Measurements from ENCODE around the gene COMT.
"Not testable (repeated sequence)": the region's sequence is repeated elsewhere in the genome, so short reads cannot be mapped to it uniquely, and the experiment has no call there.

COMT gene

DNA sequence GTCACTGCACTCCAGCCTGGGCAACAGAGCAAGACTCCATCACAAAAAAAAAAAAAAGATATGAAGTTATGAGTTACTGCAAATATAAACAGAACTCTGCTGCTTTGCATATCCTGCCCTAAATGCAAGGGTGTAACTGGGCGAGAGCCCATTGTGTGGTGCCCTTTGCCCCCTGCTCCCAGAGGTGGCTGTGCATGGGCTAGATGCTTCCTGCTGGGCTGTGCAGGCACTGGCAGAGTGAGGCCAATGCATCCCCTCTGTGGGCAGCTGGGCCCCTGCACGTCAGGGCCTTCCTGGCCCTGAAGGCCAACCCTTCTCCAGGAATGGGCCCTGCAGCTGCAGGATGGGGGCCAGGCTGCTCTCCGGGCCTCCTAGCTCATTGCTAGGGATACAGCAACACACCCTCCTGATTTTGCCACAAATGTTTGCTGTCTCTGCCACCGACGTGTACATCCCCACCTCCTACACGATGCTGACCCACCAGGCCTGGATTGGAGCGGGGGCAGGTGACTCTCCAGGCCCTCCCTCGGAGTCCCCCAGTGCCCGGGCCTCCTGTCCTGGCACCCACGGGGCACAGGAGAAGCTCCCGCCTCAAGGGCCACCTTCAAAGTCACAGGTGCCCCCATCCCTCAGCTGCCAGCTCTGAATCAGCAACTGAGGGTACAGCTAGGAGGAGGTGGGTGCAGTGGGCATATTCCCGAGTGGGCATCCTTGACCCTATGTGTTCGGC is 40.7 kb upstream of the COMT start:
- Histone ChIP-seq H3K27ac (ENCODE audit: low read depth, low read length, severe bottlenecking) (no peak overlapping the region), H3K36me3 (ENCODE audit: control insufficient read depth, insufficient read depth, low read length) (no peaks in the 10 kb centered on the region), H3K4me3 (ENCODE audit: extremely low read depth, insufficient read depth, low read length, poor library complexity, severe bottlenecking) (no peak overlapping the region), H3K9me3 (ENCODE audit: control insufficient read depth, low read length) (no peaks in the 10 kb centered on the region), H3K4me1 (ENCODE audit: control insufficient read depth, insufficient read depth, low read length, poor library complexity, severe bottlenecking) (peaks cover 40% of the 10 kb centered on the region)
- 88 to 95% methylated on average over 11 to 13 of the region's 13 CpGs for WGBS, 2 experiments (ENCODE audit: insufficient coverage in 2 of 2)

DNA sequence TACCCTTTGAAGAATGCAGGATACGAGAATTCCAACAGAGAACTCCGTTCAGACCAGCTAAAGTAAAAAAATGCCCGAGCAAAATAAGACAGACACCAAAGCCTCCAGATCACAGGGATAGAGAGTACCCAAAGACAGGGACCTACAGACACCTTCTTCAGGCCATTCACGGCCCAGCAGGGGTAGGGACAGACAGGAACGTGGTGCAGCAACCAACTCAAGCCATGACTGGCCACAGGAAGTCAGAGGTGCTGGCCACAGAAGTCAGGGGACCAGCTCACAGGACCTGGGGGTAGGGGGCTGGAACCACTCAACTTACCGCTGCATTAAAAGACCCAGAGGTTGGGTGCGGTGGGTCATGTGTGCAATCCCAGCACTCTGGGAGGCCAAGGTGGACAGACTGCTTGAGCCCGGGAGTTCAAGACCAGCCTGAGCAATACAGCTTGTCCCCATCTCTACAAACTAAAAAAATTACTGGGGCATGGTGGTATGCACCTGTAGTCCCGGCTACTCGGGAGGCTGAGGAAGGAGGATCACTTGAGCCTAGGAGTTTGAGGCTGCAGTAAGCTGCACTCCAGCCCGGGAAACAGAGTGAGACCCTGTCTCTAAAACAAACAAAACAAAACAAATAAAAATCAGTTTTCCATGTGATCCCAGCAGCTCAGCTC is 39.9 kb upstream of the COMT start:
- H3K4me3 ChIP-seq (ENCODE audit: extremely low read depth, insufficient read depth, low read length, poor library complexity, severe bottlenecking), result no peak overlapping the region
- H3K36me3 ChIP-seq (ENCODE audit: control insufficient read depth, insufficient read depth, low read length), result no peaks in the 10 kb centered on the region
- no peak overlapping the region for H3K27ac ChIP-seq (ENCODE audit: low read depth, low read length, severe bottlenecking)
- H3K4me1 ChIP-seq (ENCODE audit: control insufficient read depth, insufficient read depth, low read length, poor library complexity, severe bottlenecking), result peaks cover 40% of the 10 kb centered on the region
- WGBS, 2 experiments (ENCODE audit: insufficient coverage in 2 of 2), result 88 to 93% methylated on average over 8 to 9 of the region's 11 CpGs
- no peaks in the 10 kb centered on the region for H3K9me3 ChIP-seq (ENCODE audit: control insufficient read depth, low read length)

DNA sequence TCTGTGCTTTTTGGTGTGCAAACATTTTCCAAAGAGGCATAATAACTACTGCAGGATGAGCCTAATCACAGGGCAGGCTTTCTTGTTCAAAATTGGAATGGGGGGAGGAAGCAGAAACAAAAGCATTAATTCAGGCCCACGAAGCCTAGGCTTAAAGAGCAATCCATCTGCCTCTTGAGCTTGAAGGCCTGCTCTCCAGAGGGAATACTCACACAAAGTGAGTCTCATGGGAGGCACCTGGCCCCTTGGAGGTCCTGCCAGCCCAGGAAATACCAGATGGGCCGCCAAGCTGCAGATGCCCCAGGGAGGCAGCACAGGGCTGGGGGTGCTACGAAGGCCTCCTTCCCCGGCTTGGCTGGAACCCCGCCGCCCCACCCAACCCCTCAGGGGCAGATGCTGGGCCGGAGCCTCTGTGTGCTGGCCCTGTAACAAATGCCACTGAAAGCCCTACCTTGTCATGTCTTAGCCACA is 39.3 kb upstream of the COMT start:
- H3K9me3 ChIP-seq (ENCODE audit: control insufficient read depth, low read length), result no peaks in the 10 kb centered on the region
- WGBS, 2 experiments (ENCODE audit: insufficient coverage in 2 of 2), result 88% methylated on average over 6 to 7 of the region's 7 CpGs
- no peaks in the 10 kb centered on the region for H3K36me3 ChIP-seq (ENCODE audit: control insufficient read depth, insufficient read depth, low read length)
- peaks cover 40% of the 10 kb centered on the region for H3K4me1 ChIP-seq (ENCODE audit: control insufficient read depth, insufficient read depth, low read length, poor library complexity, severe bottlenecking)
- no peak overlapping the region for H3K4me3 ChIP-seq (ENCODE audit: extremely low read depth, insufficient read depth, low read length, poor library complexity, severe bottlenecking)
- peak overlapping the region; percentile 57 for H3K27ac ChIP-seq (ENCODE audit: low read depth, low read length, severe bottlenecking)

DNA sequence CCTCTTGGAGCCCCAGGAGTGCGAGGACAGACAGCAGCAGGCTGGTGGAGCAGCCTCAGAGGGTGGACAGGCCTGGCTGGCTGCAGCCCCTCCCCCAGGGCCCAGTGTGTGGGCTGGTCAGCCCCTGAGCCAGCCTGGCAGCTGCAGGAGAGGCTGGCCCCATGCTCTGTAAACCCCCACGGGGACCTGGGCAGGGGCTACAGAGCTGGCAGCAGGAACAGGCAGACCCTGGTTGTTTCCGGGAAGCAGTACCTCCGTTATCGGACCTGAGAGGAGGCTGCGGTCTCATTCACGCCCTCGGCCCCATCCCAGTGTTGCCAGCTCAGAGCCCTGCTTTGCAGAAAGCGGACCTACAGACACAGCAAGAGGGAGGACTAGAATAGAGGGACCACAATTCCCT is 38.5 kb upstream of the COMT start:
- Histone ChIP-seq H3K27ac (ENCODE audit: low read depth, low read length, severe bottlenecking) (peak overlapping the region; percentile 57), H3K36me3 (ENCODE audit: control insufficient read depth, insufficient read depth, low read length) (no peaks in the 10 kb centered on the region), H3K4me1 (ENCODE audit: control insufficient read depth, insufficient read depth, low read length, poor library complexity, severe bottlenecking) (peaks cover 40% of the 10 kb centered on the region), H3K4me3 (ENCODE audit: extremely low read depth, insufficient read depth, low read length, poor library complexity, severe bottlenecking) (no peak overlapping the region), H3K9me3 (ENCODE audit: control insufficient read depth, low read length) (no peaks in the 10 kb centered on the region)
- 59 to 71% methylated on average over 9 of the region's 9 CpGs for WGBS, 2 experiments (ENCODE audit: insufficient coverage in 2 of 2)

DNA sequence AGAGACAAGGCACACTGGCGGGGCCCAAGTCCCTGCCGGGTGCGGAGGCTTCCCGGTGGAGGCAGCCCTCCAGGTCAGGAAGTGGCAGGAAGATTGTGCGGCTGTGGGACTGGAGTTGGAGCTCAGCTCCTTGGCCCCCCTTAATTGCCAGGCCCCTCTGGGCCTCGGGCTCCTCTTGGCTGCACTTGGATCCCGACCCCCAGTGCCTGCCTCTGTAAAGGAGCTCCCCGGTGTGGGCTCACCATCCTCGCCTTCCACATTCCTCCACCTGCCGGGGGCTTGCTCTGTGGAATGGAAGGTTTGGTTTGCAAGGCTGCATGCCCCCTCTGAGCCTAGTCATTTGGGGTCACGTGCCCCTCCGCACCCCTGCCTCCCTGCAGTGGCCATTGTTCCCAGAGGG is 38.1 kb upstream of the COMT start:
- H3K27ac ChIP-seq (ENCODE audit: low read depth, low read length, severe bottlenecking), result no peak overlapping the region
- no peak overlapping the region for H3K4me3 ChIP-seq (ENCODE audit: extremely low read depth, insufficient read depth, low read length, poor library complexity, severe bottlenecking)
- WGBS, 2 experiments (ENCODE audit: insufficient coverage in 2 of 2), result 71 to 77% methylated on average over 10 to 12 of the region's 12 CpGs
- H3K9me3 ChIP-seq (ENCODE audit: control insufficient read depth, low read length), result no peaks in the 10 kb centered on the region
- no peaks in the 10 kb centered on the region for H3K36me3 ChIP-seq (ENCODE audit: control insufficient read depth, insufficient read depth, low read length)
- peaks cover 40% of the 10 kb centered on the region for H3K4me1 ChIP-seq (ENCODE audit: control insufficient read depth, insufficient read depth, low read length, poor library complexity, severe bottlenecking)

DNA sequence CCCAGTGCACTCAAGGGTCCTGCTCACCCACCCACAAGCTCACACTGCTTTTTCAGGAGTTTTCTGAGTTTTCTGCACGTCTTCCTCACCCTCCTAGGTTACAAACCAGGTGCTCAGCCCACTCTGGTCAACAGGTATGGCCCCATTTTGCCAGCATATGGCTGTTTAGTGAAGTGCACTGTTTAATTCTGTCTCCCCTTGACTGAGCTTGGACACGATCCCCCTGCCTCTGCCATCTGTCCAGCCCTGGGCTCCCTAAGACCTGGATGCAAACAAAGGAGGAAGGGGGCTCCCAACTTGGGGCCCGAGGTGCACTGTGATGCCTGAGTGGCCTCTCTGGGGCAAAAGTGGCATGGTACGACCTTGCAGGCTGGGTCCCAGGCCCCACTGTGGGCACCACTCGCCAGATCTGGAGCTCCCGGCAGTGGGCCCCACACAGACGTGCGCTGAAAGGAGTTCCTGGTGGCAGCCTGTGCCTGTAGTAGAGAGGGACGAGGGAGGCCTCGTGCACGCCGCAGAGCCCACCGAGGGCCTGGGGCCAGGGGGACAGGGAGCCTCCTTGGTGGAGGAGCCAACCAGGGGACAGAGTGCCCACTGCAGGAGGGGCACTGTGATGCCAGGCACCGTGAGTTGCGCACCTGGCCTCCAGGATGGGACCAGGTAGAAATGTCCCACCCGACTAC is 37.3 kb upstream of the COMT start:
- H3K4me1 ChIP-seq (ENCODE audit: control insufficient read depth, insufficient read depth, low read length, poor library complexity, severe bottlenecking), result peaks cover 40% of the 10 kb centered on the region
- H3K27ac ChIP-seq (ENCODE audit: low read depth, low read length, severe bottlenecking), result no peak overlapping the region
- 83 to 84% methylated on average over 14 to 15 of the region's 16 CpGs for WGBS, 2 experiments (ENCODE audit: insufficient coverage in 2 of 2)
- H3K9me3 ChIP-seq (ENCODE audit: control insufficient read depth, low read length), result no peaks in the 10 kb centered on the region
- H3K36me3 ChIP-seq (ENCODE audit: control insufficient read depth, insufficient read depth, low read length), result no peaks in the 10 kb centered on the region
- H3K4me3 ChIP-seq (ENCODE audit: extremely low read depth, insufficient read depth, low read length, poor library complexity, severe bottlenecking), result no peak overlapping the region

DNA sequence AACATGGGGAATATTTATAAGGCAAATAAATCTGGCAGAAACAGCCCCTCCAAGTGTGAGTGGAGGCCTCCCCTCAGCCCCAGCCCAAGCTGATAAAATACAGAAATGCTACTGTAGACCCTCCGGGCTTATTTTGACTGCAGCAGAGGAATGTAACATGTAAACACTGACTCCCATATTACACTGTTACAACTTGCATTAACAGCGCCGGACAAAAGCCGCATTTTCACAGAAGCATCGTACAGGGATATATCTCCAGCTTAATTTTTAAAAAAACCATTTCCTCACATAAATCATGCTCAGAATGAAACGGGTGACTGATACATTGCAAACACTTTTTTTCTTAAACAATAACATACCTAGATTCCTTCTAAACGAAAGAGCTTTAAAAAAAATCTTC is 36.6 kb upstream of the COMT start:
- 94 to 95% methylated on average over 6 of the region's 7 CpGs for WGBS, 2 experiments (ENCODE audit: insufficient coverage in 2 of 2)
- H3K9me3 ChIP-seq (ENCODE audit: control insufficient read depth, low read length), result no peaks in the 10 kb centered on the region
- peaks cover 40% of the 10 kb centered on the region for H3K4me1 ChIP-seq (ENCODE audit: control insufficient read depth, insufficient read depth, low read length, poor library complexity, severe bottlenecking)
- H3K4me3 ChIP-seq (ENCODE audit: extremely low read depth, insufficient read depth, low read length, poor library complexity, severe bottlenecking), result no peak overlapping the region
- no peaks in the 10 kb centered on the region for H3K36me3 ChIP-seq (ENCODE audit: control insufficient read depth, insufficient read depth, low read length)
- no peak overlapping the region for H3K27ac ChIP-seq (ENCODE audit: low read depth, low read length, severe bottlenecking)

DNA sequence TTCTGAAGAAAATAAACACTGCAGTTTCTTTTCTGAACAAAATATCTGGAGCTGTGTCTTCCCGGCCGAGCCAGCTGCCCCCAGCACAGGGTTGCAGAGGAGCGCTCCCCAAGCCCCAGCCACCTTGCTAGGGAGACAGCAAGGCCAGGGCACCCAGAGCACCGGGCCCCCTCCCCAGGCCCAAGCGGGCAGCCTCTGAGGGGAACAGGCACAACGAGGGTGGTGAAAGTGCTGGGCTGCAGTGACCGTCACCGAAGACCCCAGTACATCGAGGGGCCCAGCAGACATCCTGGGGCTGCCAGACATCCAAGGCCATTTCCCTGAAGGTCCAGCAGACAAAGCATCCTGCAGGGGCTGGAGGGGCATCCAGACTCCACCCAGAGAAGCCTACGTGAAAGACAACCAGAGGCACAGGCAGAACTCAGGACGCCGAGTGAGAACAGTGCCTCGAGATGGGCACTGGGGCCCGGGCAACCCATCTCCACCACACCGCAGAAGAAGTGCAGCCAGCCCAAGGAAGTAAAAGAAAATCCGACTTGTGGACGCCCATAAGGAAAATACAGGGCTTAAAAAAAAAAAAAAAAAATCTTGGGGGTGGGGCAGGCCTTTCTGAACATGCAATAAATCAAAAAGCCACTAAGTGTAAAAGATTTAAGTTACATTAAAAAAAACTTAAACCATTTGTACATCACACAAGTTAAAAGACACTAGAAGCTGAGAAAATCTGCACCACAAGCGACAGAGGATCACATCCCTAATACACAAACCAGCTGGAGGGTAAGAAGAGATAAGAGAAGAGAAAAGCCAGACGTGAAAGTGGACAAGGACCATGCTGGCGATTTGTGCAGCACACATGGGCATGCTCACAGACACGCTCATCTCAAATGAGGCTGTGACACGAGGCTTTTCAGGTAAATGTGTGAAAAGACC is 36.0 kb upstream of the COMT start:
- peaks cover 40% of the 10 kb centered on the region for H3K4me1 ChIP-seq (ENCODE audit: control insufficient read depth, insufficient read depth, low read length, poor library complexity, severe bottlenecking)
- no peak overlapping the region for H3K27ac ChIP-seq (ENCODE audit: low read depth, low read length, severe bottlenecking)
- H3K9me3 ChIP-seq (ENCODE audit: control insufficient read depth, low read length), result no peaks in the 10 kb centered on the region
- H3K4me3 ChIP-seq (ENCODE audit: extremely low read depth, insufficient read depth, low read length, poor library complexity, severe bottlenecking), result no peak overlapping the region
- no peaks in the 10 kb centered on the region for H3K36me3 ChIP-seq (ENCODE audit: control insufficient read depth, insufficient read depth, low read length)
- 88 to 89% methylated on average over 14 to 17 of the region's 22 CpGs for WGBS, 2 experiments (ENCODE audit: insufficient coverage in 2 of 2)

DNA sequence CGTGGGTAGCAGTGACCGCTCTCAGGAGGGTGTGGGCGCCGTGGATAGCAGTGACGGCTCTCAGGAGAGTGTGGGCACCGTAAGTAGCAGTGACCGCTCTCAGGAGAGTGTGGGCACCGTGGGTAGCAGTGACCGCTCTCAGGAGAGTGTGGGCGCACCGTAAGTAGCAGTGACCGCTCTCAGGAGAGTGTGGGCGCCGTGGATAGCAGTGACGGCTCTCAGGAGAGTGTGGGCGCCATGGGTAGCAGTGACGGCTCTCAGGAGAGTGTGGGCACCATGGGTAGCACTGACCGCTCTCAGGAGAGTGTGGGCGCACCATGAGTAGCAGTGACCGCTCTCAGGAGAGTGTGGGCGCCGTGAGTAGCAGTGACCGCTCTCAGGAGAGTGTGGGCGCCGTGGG is 34.7 kb upstream of the COMT start:
- not testable (repeated sequence) for H3K36me3 ChIP-seq (ENCODE audit: control insufficient read depth, insufficient read depth, low read length); H3K4me3 ChIP-seq (ENCODE audit: extremely low read depth, insufficient read depth, low read length, poor library complexity, severe bottlenecking)
- 90 to 94% methylated on average over 12 to 15 of the region's 25 CpGs for WGBS, 2 experiments (ENCODE audit: insufficient coverage in 2 of 2)

DNA sequence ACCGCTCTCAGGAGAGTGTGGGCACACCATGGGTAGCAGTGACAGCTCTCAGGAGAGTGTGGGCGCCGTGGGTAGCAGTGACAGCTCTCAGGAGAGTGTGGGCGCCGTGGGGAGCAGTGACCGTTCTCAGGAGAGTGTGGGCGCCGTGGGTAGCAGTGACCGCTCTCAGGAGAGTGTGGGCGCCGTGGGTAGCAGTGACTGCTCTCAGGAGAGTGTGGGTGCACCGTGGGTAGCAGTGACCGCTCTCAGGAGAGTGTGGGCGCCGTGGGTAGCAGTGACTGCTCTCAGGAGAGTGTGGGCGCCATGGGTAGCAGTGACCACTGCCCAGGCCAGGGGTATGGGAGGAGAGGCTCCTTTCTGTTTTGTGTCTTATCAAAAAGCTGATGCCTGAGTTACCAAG is 33.7 kb upstream of the COMT start:
- not testable (repeated sequence) for H3K36me3 ChIP-seq (ENCODE audit: control insufficient read depth, insufficient read depth, low read length); H3K27ac ChIP-seq (ENCODE audit: low read depth, low read length, severe bottlenecking); H3K9me3 ChIP-seq (ENCODE audit: control insufficient read depth, low read length); H3K4me3 ChIP-seq (ENCODE audit: extremely low read depth, insufficient read depth, low read length, poor library complexity, severe bottlenecking)
- peaks cover 25% of the 10 kb centered on the region for H3K4me1 ChIP-seq (ENCODE audit: control insufficient read depth, insufficient read depth, low read length, poor library complexity, severe bottlenecking)
- 90 to 100% methylated on average over 6 to 9 of the region's 16 CpGs for WGBS, 2 experiments (ENCODE audit: insufficient coverage in 2 of 2)

More for the DNA sequence above, 34.7 kb upstream of the COMT start:
- peaks cover 35% of the 10 kb centered on the region for H3K4me1 ChIP-seq (ENCODE audit: control insufficient read depth, insufficient read depth, low read length, poor library complexity, severe bottlenecking)
- H3K27ac ChIP-seq (ENCODE audit: low read depth, low read length, severe bottlenecking); H3K9me3 ChIP-seq (ENCODE audit: control insufficient read depth, low read length): not testable (repeated sequence)
